Measurements from ENCODE around the gene SFXN5. TPM values are rescaled to one million over a fixed set of nuclear protein-coding genes. Genes with fewer than 3 reads are reported as not detected.
A peak's percentile ranks its signal among the peaks of the same experiment; 100 is the strongest.

The SFXN5 gene
- total RNA-seq, 2 experiments from 2014 or later: 11.9 to 13.3 TPM

- Mint-ChIP-seq H3K36me3 (no peaks in the 10 kb centered on the region), H3K27ac (no peak overlapping the region), H3K4me3 (no peak overlapping the region), H3K9me3 (no peaks in the 10 kb centered on the region), H3K27me3 (no peaks in the 10 kb centered on the region), H3K4me1 (peaks cover 3% of the 10 kb centered on the region)
- ATAC-seq (ENCODE audit: low read depth): no peak
- DNase-seq: no peak
- POLR2A ChIA-PET: no interaction called here
These were observed 127.7 kb downstream of the SFXN5 start for GRCh38 chr2:72943540-72944395.

- no peak overlapping the region for H3K27ac Mint-ChIP-seq
- DNase-seq (no peak), ATAC-seq (ENCODE audit: low read depth) (no peak)
- POLR2A ChIA-PET: no interaction called here
- no peaks in the 10 kb centered on the region for H3K27me3 Mint-ChIP-seq
- no peak overlapping the region for H3K4me3 Mint-ChIP-seq
- no peaks in the 10 kb centered on the region for H3K36me3 Mint-ChIP-seq
- H3K9me3 Mint-ChIP-seq: no peaks in the 10 kb centered on the region
- H3K4me1 Mint-ChIP-seq: peaks cover 3% of the 10 kb centered on the region
These were observed 128.6 kb downstream of the SFXN5 start for GRCh38 chr2:72942881-72943418.

GRCh38 chr2:72942293-72942692 is 129.2 kb downstream of the SFXN5 start:
- POLR2A ChIA-PET: no interaction called here
- H3K27ac Mint-ChIP-seq: no peak overlapping the region
- no peak overlapping the region for H3K4me3 Mint-ChIP-seq
- DNase-seq (no peak), ATAC-seq (ENCODE audit: low read depth) (no peak)
- H3K9me3 Mint-ChIP-seq: no peaks in the 10 kb centered on the region
- peaks cover 3% of the 10 kb centered on the region for H3K4me1 Mint-ChIP-seq
- H3K36me3 Mint-ChIP-seq: no peaks in the 10 kb centered on the region
- H3K27me3 Mint-ChIP-seq: no peaks in the 10 kb centered on the region

- no peaks in the 10 kb centered on the region for H3K9me3 Mint-ChIP-seq
- H3K27ac Mint-ChIP-seq: no peak overlapping the region
- ATAC-seq (ENCODE audit: low read depth): no peak
- H3K27me3 Mint-ChIP-seq: peaks cover under 1% of the 10 kb centered on the region
- H3K4me1 Mint-ChIP-seq: peaks cover 3% of the 10 kb centered on the region
- no peak overlapping the region for H3K4me3 Mint-ChIP-seq
- no peak for DNase-seq
- H3K36me3 Mint-ChIP-seq: no peaks in the 10 kb centered on the region
- POLR2A ChIA-PET: interaction anchor here (1.1 kb wide), 1 partner anchor 13 kb away, joined by 3 read pairs; no protein-coding TSS in a partner anchor
These were observed 130.7 kb downstream of the SFXN5 start for GRCh38 chr2:72940786-72941185.

GRCh38 chr2:72940361-72940760 is 131.2 kb downstream of the SFXN5 start:
- H3K36me3 Mint-ChIP-seq: no peaks in the 10 kb centered on the region
- H3K27ac Mint-ChIP-seq: no peak overlapping the region
- no peak overlapping the region for H3K4me3 Mint-ChIP-seq
- H3K27me3 Mint-ChIP-seq: peaks cover 5% of the 10 kb centered on the region
- no peaks in the 10 kb centered on the region for H3K9me3 Mint-ChIP-seq
- POLR2A ChIA-PET: interaction anchor here (1.1 kb wide), 1 partner anchor 13 kb away, joined by 3 read pairs; no protein-coding TSS in a partner anchor
- H3K4me1 Mint-ChIP-seq: peaks cover 4% of the 10 kb centered on the region
- no peak for ATAC-seq (ENCODE audit: low read depth)
- DNase-seq: no peak

DNA sequence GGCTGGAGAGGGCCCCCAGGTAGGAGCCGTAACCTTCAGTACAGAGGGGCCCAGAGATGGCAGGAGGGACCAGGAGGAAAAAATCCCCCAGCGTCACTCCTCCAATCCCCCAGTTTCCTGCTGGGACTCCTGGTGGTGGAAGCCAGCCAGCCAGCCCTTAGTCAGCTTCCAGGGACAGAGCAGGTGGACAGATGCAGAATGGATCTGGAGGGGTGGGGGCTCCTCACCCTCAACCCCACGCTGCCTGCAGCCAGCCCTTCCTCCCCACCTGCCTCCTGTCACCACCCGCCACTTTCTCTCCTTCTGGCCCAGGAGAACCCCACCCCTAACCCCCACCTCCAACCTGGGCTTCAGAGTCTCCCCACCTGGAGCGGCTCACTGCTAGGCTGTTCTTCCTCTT is 133.1 kb downstream of the SFXN5 start:
- no peak for ATAC-seq (ENCODE audit: low read depth)
- Mint-ChIP-seq H3K9me3 (no peaks in the 10 kb centered on the region), H3K36me3 (no peaks in the 10 kb centered on the region), H3K27ac (no peak overlapping the region), H3K4me3 (no peak overlapping the region), H3K27me3 (peaks cover 7% of the 10 kb centered on the region), H3K4me1 (peaks cover 10% of the 10 kb centered on the region)
- POLR2A ChIA-PET: no interaction called here
- DNase-seq: no peak

DNA sequence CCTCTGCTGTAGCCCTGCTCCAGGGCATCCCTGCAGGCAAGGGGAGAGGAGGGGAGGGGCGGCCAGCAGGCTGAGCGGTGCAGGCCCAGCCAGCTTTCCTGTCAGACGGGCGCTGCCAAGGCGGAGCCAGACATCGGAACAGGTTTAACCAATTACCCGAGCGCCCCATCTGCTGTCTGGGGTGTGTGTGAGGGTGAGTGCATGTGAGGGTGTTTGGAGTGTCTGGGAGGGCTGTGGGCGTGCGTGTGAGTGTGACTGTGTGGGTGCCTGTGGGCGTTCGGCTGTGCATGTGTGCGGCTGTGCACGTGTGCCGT is 134.2 kb downstream of the SFXN5 start:
- H3K4me1 Mint-ChIP-seq: peaks cover 19% of the 10 kb centered on the region
- POLR2A ChIA-PET: no interaction called here
- DNase-seq (no peak), ATAC-seq (ENCODE audit: low read depth) (no peak)
- H3K27ac Mint-ChIP-seq: no peak overlapping the region
- peaks cover 7% of the 10 kb centered on the region for H3K27me3 Mint-ChIP-seq
- H3K4me3 Mint-ChIP-seq: no peak overlapping the region
- no peaks in the 10 kb centered on the region for H3K9me3 Mint-ChIP-seq
- no peaks in the 10 kb centered on the region for H3K36me3 Mint-ChIP-seq

DNA sequence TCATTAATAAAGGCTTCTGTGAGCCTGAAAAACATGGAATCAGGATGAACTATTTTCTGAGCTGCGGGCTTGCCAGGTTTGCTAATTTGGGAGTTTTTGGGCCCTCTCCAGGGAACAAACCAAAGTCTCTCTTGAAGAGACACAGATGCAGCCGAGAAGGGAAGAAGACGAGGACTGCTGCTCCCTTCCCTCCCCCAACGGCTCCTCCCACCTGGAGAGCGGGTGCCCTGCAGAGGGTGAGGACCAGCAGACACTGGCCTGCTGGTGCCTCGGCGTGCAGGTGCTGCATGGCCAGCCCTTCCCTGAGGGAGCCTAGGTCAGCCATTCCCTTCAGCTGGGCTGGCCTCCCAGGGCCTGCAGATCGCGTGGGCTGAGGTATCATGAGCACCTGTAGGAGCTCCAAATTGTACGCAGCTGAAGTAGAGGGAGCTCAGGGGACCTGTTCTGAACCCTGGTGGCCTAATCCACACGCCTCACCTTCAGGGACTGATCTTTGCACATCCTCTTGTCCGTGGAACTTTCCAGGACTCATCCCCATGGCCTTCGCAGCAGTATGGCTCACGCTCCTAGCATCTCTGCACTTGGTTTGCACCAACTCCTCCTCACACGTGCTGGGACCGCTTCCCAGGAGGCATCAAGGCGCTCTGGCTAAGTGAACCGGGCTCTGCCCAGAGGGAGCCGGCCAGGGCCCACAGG is 134.7 kb downstream of the SFXN5 start:
- Mint-ChIP-seq H3K4me3 (no peak overlapping the region), H3K27ac (no peak overlapping the region), H3K9me3 (no peaks in the 10 kb centered on the region), H3K36me3 (no peaks in the 10 kb centered on the region), H3K27me3 (peaks cover 7% of the 10 kb centered on the region), H3K4me1 (peaks cover 23% of the 10 kb centered on the region)
- DNase-seq (no peak), ATAC-seq (ENCODE audit: low read depth) (no peak)
- POLR2A ChIA-PET: no interaction called here

DNA sequence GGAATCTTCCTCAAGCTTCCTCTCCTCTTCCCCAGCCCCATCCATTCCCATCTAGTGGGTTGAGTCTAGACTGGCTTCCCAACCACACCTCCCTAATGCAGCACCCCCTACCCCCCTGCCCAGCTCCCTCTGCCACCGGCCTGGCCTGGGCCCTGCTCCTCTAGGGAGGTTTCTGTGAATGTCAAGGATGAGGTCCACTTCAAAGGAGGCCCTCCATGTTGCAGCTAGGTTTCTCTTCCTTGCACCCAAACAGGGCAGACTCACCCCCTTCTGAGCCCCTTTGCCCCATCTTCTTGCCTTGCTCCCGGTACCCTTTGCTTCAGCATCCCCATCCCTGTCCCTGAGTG is 135.9 kb downstream of the SFXN5 start:
- POLR2A ChIA-PET: no interaction called here
- DNase-seq (no peak), ATAC-seq (ENCODE audit: low read depth) (no peak)
- no peaks in the 10 kb centered on the region for H3K9me3 Mint-ChIP-seq
- peaks cover 7% of the 10 kb centered on the region for H3K27me3 Mint-ChIP-seq
- peak overlapping the region; percentile 56 for H3K27ac Mint-ChIP-seq
- no peak overlapping the region for H3K4me3 Mint-ChIP-seq
- no peaks in the 10 kb centered on the region for H3K36me3 Mint-ChIP-seq
- H3K4me1 Mint-ChIP-seq: peaks cover 23% of the 10 kb centered on the region

GRCh38 chr2:72934683-72935610 is 136.6 kb downstream of the SFXN5 start:
- Mint-ChIP-seq H3K27ac (peak overlapping the region; percentile 68), H3K4me3 (no peak overlapping the region), H3K27me3 (peaks cover 7% of the 10 kb centered on the region), H3K9me3 (no peaks in the 10 kb centered on the region), H3K4me1 (peaks cover 23% of the 10 kb centered on the region), H3K36me3 (no peaks in the 10 kb centered on the region)
- POLR2A ChIA-PET: no interaction called here
- DNase-seq: peak; percentile 29
- ATAC-seq (ENCODE audit: low read depth): no peak

DNA sequence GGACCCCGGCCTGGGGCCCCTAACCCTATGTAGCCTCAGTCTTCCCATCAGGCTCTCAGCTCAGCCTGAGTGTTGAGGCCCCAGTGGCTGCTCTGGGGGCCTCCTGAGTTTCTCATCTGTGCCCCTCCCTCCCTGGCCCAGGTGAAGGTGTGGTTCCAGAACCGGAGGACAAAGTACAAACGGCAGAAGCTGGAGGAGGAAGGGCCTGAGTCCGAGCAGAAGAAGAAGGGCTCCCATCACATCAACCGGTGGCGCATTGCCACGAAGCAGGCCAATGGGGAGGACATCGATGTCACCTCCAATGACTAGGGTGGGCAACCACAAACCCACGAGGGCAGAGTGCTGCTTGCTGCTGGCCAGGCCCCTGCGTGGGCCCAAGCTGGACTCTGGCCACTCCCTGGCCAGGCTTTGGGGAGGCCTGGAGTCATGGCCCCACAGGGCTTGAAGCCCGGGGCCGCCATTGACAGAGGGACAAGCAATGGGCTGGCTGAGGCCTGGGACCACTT is 137.8 kb downstream of the SFXN5 start:
- Mint-ChIP-seq H3K27me3 (peaks cover 7% of the 10 kb centered on the region), H3K9me3 (no peaks in the 10 kb centered on the region), H3K4me1 (peaks cover 20% of the 10 kb centered on the region), H3K27ac (no peak overlapping the region), H3K36me3 (no peaks in the 10 kb centered on the region), H3K4me3 (no peak overlapping the region)
- POLR2A ChIA-PET: interaction anchor here (1.9 kb wide), 1 partner anchor 20 kb away, joined by 7 read pairs; no protein-coding TSS in a partner anchor
- ATAC-seq (ENCODE audit: low read depth): no peak
- DNase-seq: peak; percentile 26

DNA sequence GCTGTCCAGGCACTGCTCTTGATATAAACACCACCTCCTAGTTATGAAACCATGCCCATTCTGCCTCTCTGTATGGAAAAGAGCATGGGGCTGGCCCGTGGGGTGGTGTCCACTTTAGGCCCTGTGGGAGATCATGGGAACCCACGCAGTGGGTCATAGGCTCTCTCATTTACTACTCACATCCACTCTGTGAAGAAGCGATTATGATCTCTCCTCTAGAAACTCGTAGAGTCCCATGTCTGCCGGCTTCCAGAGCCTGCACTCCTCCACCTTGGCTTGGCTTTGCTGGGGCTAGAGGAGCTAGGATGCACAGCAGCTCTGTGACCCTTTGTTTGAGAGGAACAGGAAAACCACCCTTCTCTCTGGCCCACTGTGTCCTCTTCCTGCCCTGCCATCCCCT is 138.3 kb downstream of the SFXN5 start:
- Mint-ChIP-seq H3K9me3 (no peaks in the 10 kb centered on the region), H3K36me3 (no peaks in the 10 kb centered on the region), H3K27me3 (peaks cover 7% of the 10 kb centered on the region), H3K4me1 (peaks cover 20% of the 10 kb centered on the region), H3K4me3 (no peak overlapping the region), H3K27ac (no peak overlapping the region)
- peak; percentile 27 for DNase-seq
- ATAC-seq (ENCODE audit: low read depth): no peak
- POLR2A ChIA-PET: interaction anchor here (1.9 kb wide), 1 partner anchor 21 kb away, joined by 7 read pairs; no protein-coding TSS in a partner anchor

GRCh38 chr2:72932805-72933204 is 138.7 kb downstream of the SFXN5 start:
- H3K9me3 Mint-ChIP-seq: no peaks in the 10 kb centered on the region
- POLR2A ChIA-PET: interaction anchor here (1.9 kb wide), 1 partner anchor 21 kb away, joined by 7 read pairs; no protein-coding TSS in a partner anchor

More at GRCh38 chr2:72932805-72933204, 138.7 kb downstream of the SFXN5 start:
- no peak overlapping the region for H3K4me3 Mint-ChIP-seq
- H3K4me1 Mint-ChIP-seq: peaks cover 20% of the 10 kb centered on the region
- DNase-seq (peak; percentile 27), ATAC-seq (ENCODE audit: low read depth) (no peak)
- peaks cover 7% of the 10 kb centered on the region for H3K27me3 Mint-ChIP-seq
- no peaks in the 10 kb centered on the region for H3K36me3 Mint-ChIP-seq
- H3K27ac Mint-ChIP-seq: no peak overlapping the region
